Ishikawa (cell line): ENCODE measurements around the gene RGL2.

Experiments used
- CEBPB ChIP-seq: IDR thresholded peaks from 2 replicates; pipeline ENCODE4 v1.6.1; 2012
- CREB1 ChIP-seq: IDR thresholded peaks from 2 replicates; pipeline ENCODE4 v1.6.1; 2012; ENCODE audit warnings: low read depth
- EGR1 ChIP-seq: IDR thresholded peaks from 2 replicates; pipeline ENCODE4 v1.6.1; 2012
- EP300 ChIP-seq: IDR thresholded peaks from 2 replicates; pipeline ENCODE4 v1.6.1; 2012; ENCODE audit warnings: borderline replicate concordance
- FOXM1 ChIP-seq: IDR thresholded peaks from 2 replicates; pipeline ENCODE4 v1.6.1; 2012; ENCODE audit warnings: low read depth, borderline replicate concordance
- MAX ChIP-seq: IDR thresholded peaks from 2 replicates; pipeline ENCODE4 v1.6.1; 2012
- NFIC ChIP-seq: IDR thresholded peaks from 2 replicates; pipeline ENCODE4 v1.6.1; 2012
- RAD21 ChIP-seq: IDR thresholded peaks from 2 replicates; pipeline ENCODE4 v1.6.1; 2012; ENCODE audit warnings: low read depth
- REST ChIP-seq: IDR thresholded peaks from 2 replicates; pipeline ENCODE4 v1.6.1; 2012; ENCODE audit warnings: low read depth, mild to moderate bottlenecking
- TAF1 ChIP-seq: IDR thresholded peaks from 2 replicates; pipeline ENCODE4 v1.6.1; 2012; ENCODE audit warnings: low read depth, mild to moderate bottlenecking
- TCF12 ChIP-seq: IDR thresholded peaks from 2 replicates; pipeline ENCODE4 v1.6.1; 2012; ENCODE audit warnings: low read depth
- TEAD4 ChIP-seq: IDR thresholded peaks from 2 replicates; pipeline ENCODE4 v1.6.1; 2012
- USF1 ChIP-seq: IDR thresholded peaks from 2 replicates; pipeline ENCODE4 v1.6.1; 2012
- YY1 ChIP-seq: IDR thresholded peaks from 2 replicates; pipeline ENCODE4 v1.6.1; 2012; ENCODE audit warnings: low read depth
- ZBTB7A ChIP-seq: IDR thresholded peaks from 2 replicates; pipeline ENCODE4 v1.6.1; 2012; ENCODE audit warnings: low read depth

RGL2 gene

GRCh38 chr6:33298773-33299236 lies at the start of gene RGL2:
TSS of gene RGL2 (minus strand) at chr6:33298942. CDS start at chr6:33298610, 332 bp downstream.
- TF ChIP-seq ZBTB7A (peak; percentile 53; the same call in 1 of the 2 replicates), YY1 (no peak), REST (no peak)

- TF ChIP-seq EP300 (no peak), ZBTB7A (no peak), EGR1 (no peak), USF1 (no peak), TEAD4 (no peak), CEBPB (no peak), YY1 (no peak), NFIC (no peak), MAX (no peak), REST (no peak)
These were observed 49.1 kb upstream of the RGL2 start for GRCh38 chr6:33347816-33348215.

GRCh38 chr6:33344701-33345697 lies 46.3 kb upstream of the RGL2 start:
- TF ChIP-seq FOXM1, result no peak
- TF ChIP-seq MAX, result no peak
- no peak for TF ChIP-seq EGR1
- TF ChIP-seq YY1, result no peak
- peak; percentile 60 for TF ChIP-seq RAD21
- TF ChIP-seq ZBTB7A, result no peak
- no peak for TF ChIP-seq EP300
- no peak for TF ChIP-seq CEBPB
- TF ChIP-seq TCF12, result 0 out of 2 replicates have a peak, but pooled peaks have one; percentile 22
- TF ChIP-seq NFIC, result peak; percentile 58
- TF ChIP-seq REST, result no peak
- peak; percentile 58; the same call in 1 of the 2 replicates for TF ChIP-seq TEAD4
- no peak for TF ChIP-seq TAF1
- TF ChIP-seq CREB1, result no peak
- no peak for TF ChIP-seq USF1

- TF ChIP-seq TEAD4, result no peak
- no peak for TF ChIP-seq NFIC
- no peak for TF ChIP-seq FOXM1
- TF ChIP-seq REST, result no peak
- TF ChIP-seq EP300, result no peak
- no peak for TF ChIP-seq EGR1
- TF ChIP-seq ZBTB7A, result no peak
- TF ChIP-seq MAX, result no peak
- no peak for TF ChIP-seq USF1
- TF ChIP-seq CEBPB, result no peak
- no peak for TF ChIP-seq CREB1
- no peak for TF ChIP-seq YY1
- no peak for TF ChIP-seq RAD21
- no peak for TF ChIP-seq TAF1
- no peak for TF ChIP-seq TCF12
These were observed 45.3 kb upstream of the RGL2 start for GRCh38 chr6:33343953-33344611.
